NCI-H1436 (cell line): Measurements from ENCODE around the gene VPS37D.
"Not testable (repeated sequence)": the region's sequence is repeated elsewhere in the genome, so short reads cannot be mapped to it uniquely, and the experiment has no call there.

ENCODE experiments used
- DNase-seq: peaks from one replicate; lab custom pipeline; 2025; lab: John Stamatoyannopoulos, UW

VPS37D gene

GRCh38 chr7:73706126-73707044 lies 38.8 kb downstream of the VPS37D start:
- DNase-seq: no peak

- DNase-seq: peak; percentile 67
Measured at GRCh38 chr7:73707045-73707631, 39.5 kb downstream of the VPS37D start.

GRCh38 chr7:73708961-73709549 lies 41.4 kb downstream of the VPS37D start:
- DNase-seq: no peak

GRCh38 chr7:73712773-73713172 lies 45.1 kb downstream of the VPS37D start:
- no peak for DNase-seq

GRCh38 chr7:73713319-73713718 lies 45.7 kb downstream of the VPS37D start:
- DNase-seq: not testable (repeated sequence)

GRCh38 chr7:73715648-73716317 lies 48.2 kb downstream of the VPS37D start:
- DNase-seq: no peak

GRCh38 chr7:73716318-73716890 lies 48.8 kb downstream of the VPS37D start:
- DNase-seq: no peak

GRCh38 chr7:73717025-73717807 lies 49.6 kb downstream of the VPS37D start:
- DNase-seq: no peak

- no peak for DNase-seq
Measured at GRCh38 chr7:73717991-73718405, 50.4 kb downstream of the VPS37D start.

GRCh38 chr7:73718438-73718881 lies 50.8 kb downstream of the VPS37D start:
- DNase-seq: no peak

- DNase-seq: peak; percentile 78
Measured at GRCh38 chr7:73718905-73719805, 51.5 kb downstream of the VPS37D start, which contains the start of gene STX1A. Gene STX1A (minus strand): TSS chr7:73719669. CDS start chr7:73719631, 38 bp downstream.

- DNase-seq: no peak
Measured at GRCh38 chr7:73719806-73720169, 52.2 kb downstream of the VPS37D start.

- DNase-seq: not testable (repeated sequence)
Measured at GRCh38 chr7:73720443-73720842, 52.8 kb downstream of the VPS37D start.

- DNase-seq: no peak
Measured at GRCh38 chr7:73721377-73721817, 53.8 kb downstream of the VPS37D start.
